Cardiac fibroblast (primary cell): Measurements from ENCODE around the gene RILPL1.
"Not testable (repeated sequence)": the region's sequence is repeated elsewhere in the genome, so short reads cannot be mapped to it uniquely, and the experiment has no call there.

ENCODE experiments used
- DNase-seq, 2 donors: peaks; one replicate each; pipeline versions ENCODE4 v3.0.0 to v3.0.0-alpha.2; 2010; ENCODE audit warnings: low read depth in 2 of 2
- H3K4me3 ChIP-seq, 2 donors: replicated peaks in 1 of 2; 1 replicate in 1 of 2; 2 replicates in 1 of 2; pipeline ENCODE4 v1.5.1; 2011; ENCODE audit warnings: low read depth in 2 of 2, low read length in 2 of 2, mild to moderate bottlenecking in 2 of 2, moderate library complexity in 1 of 2
- TF ChIP-seq, protein P1 (sequence below): IDR thresholded peaks from one replicate; pipeline ENCODE4 v1.5.1; 2011; ENCODE audit warnings: low read depth, mild to moderate bottlenecking, low read length, inconsistent platforms

RILPL1 gene

DNA sequence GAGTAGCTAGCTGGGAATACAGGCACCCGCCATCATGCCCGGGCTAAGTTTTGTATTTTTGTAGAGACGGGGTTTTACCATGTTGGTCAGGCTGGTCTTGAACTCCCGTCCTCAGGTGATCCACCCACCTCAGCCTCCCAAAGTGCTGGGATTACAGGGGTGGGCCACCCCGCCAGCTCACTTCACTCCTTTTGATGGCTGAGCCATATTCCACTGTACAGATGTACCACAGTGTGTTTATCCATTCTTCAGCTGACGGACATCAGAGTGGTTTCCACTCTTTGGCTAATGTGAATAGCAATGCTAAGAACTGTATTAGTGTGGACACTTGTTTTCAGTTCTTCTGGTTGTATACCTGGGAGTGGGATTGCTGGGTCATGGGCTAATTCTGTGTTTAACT lies 46.1 kb downstream of the RILPL1 start:
- TF ChIP-seq, protein P1, sequence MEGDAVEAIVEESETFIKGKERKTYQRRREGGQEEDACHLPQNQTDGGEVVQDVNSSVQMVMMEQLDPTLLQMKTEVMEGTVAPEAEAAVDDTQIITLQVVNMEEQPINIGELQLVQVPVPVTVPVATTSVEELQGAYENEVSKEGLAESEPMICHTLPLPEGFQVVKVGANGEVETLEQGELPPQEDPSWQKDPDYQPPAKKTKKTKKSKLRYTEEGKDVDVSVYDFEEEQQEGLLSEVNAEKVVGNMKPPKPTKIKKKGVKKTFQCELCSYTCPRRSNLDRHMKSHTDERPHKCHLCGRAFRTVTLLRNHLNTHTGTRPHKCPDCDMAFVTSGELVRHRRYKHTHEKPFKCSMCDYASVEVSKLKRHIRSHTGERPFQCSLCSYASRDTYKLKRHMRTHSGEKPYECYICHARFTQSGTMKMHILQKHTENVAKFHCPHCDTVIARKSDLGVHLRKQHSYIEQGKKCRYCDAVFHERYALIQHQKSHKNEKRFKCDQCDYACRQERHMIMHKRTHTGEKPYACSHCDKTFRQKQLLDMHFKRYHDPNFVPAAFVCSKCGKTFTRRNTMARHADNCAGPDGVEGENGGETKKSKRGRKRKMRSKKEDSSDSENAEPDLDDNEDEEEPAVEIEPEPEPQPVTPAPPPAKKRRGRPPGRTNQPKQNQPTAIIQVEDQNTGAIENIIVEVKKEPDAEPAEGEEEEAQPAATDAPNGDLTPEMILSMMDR: no peak
- no peak overlapping the region for H3K4me3 ChIP-seq
- no peak for DNase-seq

DNA sequence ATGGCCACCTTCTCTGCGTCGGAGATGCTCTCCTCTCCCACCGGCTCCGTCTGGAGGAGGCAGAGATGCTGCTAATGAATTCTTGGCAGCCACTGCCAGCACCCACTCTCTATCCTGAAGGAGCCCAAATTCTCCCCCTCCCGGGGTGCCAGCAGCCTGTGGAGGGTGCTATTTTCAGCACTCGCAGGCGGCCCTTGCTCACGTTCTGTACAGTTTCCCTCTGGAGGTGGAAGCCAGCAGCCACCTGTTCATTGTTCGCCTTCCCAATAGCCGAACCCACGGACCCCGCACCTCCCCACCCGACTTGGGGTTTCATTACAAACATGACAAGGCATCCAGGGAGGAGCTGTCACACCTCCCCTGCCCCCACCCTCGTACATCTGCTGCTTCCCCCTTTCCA lies 47.8 kb downstream of the RILPL1 start:
- TF ChIP-seq, protein P1: no peak
- no peak overlapping the region for H3K4me3 ChIP-seq

DNA sequence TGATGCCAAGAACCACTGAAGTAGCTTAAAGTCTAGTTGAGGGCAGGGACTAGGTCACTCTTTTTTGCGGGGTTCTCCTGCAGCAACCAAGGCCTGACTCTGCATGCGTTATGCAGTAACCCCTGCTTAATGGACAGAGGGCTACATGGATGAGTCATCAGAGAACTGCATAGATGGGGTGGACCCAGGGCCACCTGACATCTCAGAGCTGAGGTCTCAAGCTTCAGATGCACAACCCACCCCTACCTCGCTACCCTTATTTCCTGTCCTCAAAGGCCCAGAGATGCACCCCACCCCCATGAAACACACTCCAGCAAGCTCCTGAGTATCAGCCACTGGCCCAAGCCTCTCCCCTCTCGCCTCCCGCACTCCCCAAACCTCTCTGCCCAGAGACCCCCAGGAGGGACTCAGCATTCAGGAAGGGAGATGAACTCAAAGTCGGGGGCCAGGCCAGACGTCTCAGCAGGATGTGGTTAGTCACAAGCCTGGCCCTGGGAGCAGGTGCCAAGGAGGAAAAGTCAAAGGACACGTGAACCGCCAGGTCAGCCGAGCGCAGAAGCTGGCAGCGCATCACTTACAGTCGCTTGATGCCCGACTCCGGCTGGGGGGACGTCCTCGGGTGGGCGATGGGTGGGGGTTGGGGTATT lies 49.8 kb downstream of the RILPL1 start:
- H3K4me3 ChIP-seq: no peak overlapping the region
- DNase-seq: no peak
- TF ChIP-seq, protein P1: no peak

More for the DNA sequence above, 47.8 kb downstream of the RILPL1 start:
- no peak for DNase-seq

DNA sequence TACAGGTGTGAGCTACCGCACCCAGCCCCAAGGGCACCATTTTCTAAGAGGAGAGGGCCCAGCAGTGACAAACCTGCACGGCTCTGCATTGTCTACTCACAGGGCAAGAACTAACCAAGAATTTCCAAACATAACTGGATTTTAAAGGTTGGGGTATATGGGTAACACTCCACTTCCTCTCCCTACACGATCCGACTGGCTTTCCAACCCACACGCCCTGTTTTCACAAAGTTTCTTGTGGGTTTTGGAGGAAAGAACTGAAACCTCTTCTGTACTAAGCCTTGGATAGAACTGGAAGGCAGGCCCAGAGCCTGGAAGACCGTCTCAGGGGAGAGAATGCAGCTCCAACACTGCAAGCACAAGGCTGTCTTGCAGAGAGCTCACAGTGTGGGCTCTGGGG lies 50.6 kb downstream of the RILPL1 start:
- H3K4me3 ChIP-seq: no peak overlapping the region
- TF ChIP-seq, protein P1: no peak
- no peak for DNase-seq

DNA sequence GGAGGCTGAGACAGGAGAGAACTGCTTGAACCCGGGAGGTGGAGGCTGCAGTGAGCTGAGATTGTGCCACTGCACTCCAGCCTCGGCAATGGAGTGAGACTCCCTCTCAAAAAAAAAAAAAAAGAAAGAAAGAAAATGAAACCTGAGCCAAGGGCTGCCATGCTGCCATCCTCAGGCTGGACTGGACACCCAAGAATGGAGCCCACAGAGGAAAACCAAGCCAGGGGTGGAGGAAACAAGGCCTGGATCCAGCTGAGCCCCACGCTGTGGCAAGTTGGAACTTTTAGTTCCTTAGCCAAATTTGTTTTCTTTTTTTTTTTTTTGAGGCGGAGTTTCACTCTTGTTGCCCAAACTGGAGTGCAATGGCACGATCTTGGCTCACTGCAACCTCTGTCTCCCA lies 52.3 kb downstream of the RILPL1 start:
- H3K4me3 ChIP-seq, DNase-seq: not testable (repeated sequence)

DNA sequence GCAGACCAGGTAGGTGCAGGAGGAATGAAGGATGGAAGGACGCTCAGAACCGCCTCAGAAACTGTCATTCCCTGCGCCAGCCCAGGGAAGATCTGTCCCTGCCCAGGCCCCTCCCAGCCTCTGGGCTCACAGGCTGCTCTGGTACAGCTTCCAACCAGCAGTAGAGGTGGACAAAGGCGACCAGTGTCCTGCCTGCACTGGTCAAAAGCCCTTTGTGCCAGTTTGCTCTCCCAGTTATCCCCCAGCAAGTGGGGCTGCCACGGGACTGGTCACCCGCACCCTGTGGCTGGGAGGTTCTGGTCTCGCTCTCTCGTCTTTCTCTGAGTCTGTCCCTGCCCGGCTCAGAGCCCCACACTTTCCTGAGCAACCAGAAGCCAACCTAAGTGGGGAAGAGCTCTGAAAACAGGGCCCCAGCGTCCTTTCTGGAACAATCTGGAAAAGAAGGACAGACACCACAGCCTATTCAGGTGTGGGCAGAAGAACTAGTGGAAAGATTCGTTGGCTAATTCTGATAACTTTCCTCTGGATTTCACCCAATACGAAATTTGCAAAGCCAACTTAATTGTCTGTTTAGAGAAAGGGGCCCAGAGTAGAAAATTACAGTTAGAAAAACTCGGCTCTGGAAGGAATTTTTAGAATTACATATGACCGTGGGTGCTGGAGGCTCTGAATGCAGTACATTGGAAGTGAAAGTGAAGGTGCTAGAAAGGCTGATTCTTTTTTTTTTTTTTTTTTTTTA lies 53.9 kb downstream of the RILPL1 start:
- no peak overlapping the region for H3K4me3 ChIP-seq
- TF ChIP-seq, protein P1: no peak
- no peak for DNase-seq

DNA sequence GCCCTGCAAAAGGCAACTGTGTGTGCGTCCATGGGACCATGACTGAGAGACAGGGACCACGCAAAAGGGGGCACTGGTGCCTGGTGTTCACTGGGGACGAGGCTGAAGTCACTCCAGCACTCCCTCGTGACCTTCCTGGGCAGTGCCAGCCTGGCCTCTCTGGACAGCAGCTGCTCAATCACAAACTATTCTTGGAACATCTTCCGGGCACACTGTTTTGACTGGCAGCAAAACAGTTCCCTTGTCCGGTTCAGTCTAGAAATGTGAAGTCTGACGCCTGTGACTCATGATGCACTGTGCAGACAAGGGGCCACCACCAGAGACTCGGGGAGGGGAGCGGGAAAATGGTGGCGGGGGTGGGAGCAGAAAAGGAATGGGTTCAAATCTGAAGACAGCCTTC lies 54.8 kb downstream of the RILPL1 start:
- TF ChIP-seq, protein P1: no peak
- DNase-seq: peak; percentile 17 to 63
- H3K4me3 ChIP-seq: no peak overlapping the region
